ENCODE data around the gene PSRC1.
"Not testable (repeated sequence)": the region's sequence is repeated elsewhere in the genome, so short reads cannot be mapped to it uniquely, and the experiment has no call there.

PSRC1 gene

DNA sequence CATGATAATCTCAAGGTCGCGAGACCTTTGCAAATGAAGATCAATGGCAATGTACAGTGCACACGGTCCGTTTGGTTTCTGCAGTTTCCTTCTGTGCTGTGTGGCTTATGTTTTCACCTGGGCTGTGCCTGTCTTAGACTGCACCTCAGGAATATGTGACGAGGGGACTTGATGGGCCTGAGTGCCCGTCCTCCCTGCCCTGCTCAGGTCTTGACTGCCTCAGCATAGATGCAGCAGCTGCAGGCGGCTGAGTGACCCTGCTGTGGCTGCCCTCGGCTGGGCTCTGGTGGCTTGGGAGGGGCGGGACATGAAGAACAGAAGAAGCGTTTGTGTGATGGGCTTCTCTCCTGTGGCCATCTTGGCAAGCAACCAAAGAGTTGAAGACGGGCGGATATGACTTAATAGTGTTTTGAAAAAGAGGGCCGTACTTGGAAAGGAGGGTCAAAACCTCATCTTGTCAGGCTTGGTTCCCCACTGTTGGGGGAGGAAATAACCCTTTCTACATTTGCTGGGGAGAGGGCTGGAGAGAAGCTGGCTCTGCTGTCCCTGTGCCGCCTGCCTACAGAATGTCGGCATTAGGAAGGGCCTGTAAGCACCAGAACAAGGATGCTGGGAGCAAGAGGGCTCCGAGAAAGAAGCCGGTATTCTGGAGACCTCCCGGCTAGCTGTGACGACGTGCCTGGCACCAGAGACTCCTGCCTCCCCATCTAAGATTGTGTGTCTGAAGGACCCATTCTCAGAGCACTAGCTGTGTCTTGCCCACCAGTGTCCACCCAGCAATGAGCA is 16.8 kb upstream of the PSRC1 start:
- no peaks in the 10 kb centered on the region for H3K36me3 ChIP-seq
- H3K4me2 ChIP-seq = no peak overlapping the region; a peak in 1 of 22 replicates
- no peak overlapping the region for H3K27ac ChIP-seq

DNA sequence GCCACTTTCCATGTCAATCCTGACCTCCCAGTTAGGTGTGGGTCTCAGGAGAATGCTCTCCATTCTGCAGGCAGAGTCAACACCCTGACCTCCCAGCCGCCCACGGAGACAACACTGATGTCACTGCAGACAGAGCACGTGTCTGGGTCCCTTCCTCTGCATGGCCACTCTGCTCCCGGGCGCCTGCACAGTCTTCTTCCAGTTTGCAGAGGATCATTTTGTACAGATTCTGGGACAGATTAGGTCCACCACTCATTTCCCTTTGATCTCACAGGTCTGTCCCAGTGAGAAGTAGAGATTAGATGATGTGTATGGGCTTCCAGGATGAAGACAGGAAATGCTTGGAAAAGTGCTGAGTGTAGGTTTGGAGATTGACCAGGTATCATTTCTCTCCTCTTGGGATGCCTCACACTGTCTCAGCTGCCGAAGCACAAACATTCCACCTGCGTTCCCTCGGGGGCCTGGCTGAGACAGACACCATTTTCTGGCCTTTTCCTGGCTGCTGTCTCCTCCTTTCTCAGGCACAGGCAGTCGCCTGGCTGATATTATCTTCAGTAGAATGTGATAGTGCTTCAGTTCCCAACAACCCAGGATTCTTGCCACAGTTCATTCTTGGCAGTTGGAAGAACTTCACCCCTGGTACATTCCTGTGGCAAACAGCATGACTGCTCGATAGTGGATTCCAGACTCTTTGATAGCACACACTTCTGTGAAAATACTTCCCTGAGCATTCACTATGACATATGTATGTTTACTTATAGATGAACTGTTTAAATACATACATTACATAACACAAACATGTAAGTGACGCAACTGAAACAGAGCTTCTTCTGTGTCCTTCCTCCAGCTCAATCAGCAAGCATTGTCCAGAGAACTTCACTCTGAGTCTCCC is 16.0 kb upstream of the PSRC1 start:
- no peaks in the 10 kb centered on the region for H3K9me3 ChIP-seq (replicated peaks in 1 of 11)
- H4K20me1 ChIP-seq = no peaks in the 10 kb centered on the region
- no peak overlapping the region for H3K9ac ChIP-seq
- peak overlapping the region in 3 of 11 experiments; percentile 10 to 47 (median 37); a peak in 5 of 22 replicates for H3K4me2 ChIP-seq
- TF ChIP-seq Cebpa-rat (IDR thresholded peaks at IDR 0.05) = no peak
- H3K4me1 ChIP-seq = peaks cover 10 to 33% (median 19%) of the 10 kb centered on the region in 10 experiments
- no peaks in the 10 kb centered on the region for H3K36me3 ChIP-seq
- no peak overlapping the region for H3K4me3 ChIP-seq
- no peak overlapping the region for H3K27ac ChIP-seq
- H3K27me3 ChIP-seq = no peaks in the 10 kb centered on the region

More for the DNA sequence above, 16.8 kb upstream of the PSRC1 start:
- no peak for TF ChIP-seq Cebpa-rat (IDR thresholded peaks at IDR 0.05)
- H3K9ac ChIP-seq = no peak overlapping the region
- H3K4me3 ChIP-seq = no peak overlapping the region
- no peaks in the 10 kb centered on the region for H3K27me3 ChIP-seq
- H4K20me1 ChIP-seq = no peaks in the 10 kb centered on the region
- H3K4me1 ChIP-seq = peaks cover 3 to 25% (median 11%) of the 10 kb centered on the region in 10 experiments
- no peaks in the 10 kb centered on the region for H3K9me3 ChIP-seq (replicated peaks in 1 of 11)

DNA sequence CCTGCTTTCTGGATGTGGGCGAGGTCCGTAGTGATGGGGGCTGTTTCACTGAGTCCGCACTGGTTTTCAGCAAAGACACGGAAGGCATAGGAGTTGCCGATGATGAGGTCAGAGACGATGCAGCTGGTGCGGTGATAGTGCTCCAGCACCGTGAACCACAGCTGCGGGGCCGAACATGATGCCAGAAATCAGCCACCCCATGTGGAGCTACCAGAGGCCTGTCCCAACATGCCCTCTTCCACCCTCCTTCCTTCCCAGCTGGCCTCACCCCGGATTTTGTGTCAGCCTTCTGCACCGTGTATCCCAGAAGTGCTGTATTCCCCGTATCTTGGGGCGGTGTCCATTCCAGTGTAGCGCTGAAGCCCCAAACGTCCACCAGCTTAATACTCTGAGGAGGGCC is 13.8 kb upstream of the PSRC1 start:
- H3K36me3 ChIP-seq = no peaks in the 10 kb centered on the region
- no peak overlapping the region for H3K9ac ChIP-seq
- peaks cover 10 to 44% (median 22%) of the 10 kb centered on the region in 10 experiments for H3K4me1 ChIP-seq
- H4K20me1 ChIP-seq = no peaks in the 10 kb centered on the region
- H3K4me2 ChIP-seq = no peak overlapping the region
- no peaks in the 10 kb centered on the region for H3K27me3 ChIP-seq
- H3K4me3 ChIP-seq = no peak overlapping the region
- no peak for TF ChIP-seq Cebpa-rat (IDR thresholded peaks at IDR 0.05)
- no peak overlapping the region for H3K27ac ChIP-seq
- no peaks in the 10 kb centered on the region for H3K9me3 ChIP-seq (replicated peaks in 1 of 11)

DNA sequence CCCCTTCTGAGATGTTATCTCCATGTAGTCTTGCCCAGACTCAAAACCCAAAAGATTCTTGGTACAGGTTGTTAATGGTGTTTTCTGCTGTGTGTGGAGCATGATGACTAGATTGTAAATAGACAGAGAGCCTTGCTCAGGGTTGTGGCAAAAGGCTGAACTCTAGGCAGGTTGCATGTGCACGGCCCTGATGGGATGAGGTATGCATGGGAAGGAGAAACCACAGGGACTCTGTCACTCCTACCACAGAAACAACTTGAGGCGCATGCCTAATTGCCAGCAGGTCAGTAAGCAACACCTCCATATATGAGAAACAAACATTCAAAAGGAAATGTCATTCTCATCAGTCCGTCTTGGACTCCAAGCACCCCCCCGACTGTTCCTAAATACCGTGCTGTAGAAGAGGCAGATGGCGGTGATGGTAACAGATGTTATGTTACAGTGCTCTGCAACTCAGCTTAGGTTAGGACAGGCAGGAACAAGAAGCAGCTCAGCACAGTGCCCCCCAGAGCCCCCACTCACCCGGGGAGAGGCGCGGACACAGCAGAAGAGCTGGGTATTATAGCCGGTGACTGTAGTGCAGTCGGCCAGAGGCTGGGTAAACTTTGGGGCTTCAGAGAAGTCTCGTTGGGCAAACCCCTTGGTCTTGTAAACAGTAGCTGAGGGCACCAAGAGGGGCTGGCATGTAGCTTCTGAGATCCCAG is 12.9 kb upstream of the PSRC1 start:
- Histone ChIP-seq H3K4me1 (peaks cover 10 to 53% (median 23%) of the 10 kb centered on the region in 10 experiments), H4K20me1 (no peaks in the 10 kb centered on the region), H3K36me3 (no peaks in the 10 kb centered on the region), H3K9me3 (replicated peaks in 1 of 11) (no peaks in the 10 kb centered on the region), H3K4me2 (peak overlapping the region in 4 of 11 experiments; percentile 76 to 91 (median 83); a peak in 9 of 22 replicates), H3K27ac (no peak overlapping the region), H3K9ac (no peak overlapping the region), H3K4me3 (no peak overlapping the region), H3K27me3 (no peaks in the 10 kb centered on the region)
- no peak for TF ChIP-seq Cebpa-rat (IDR thresholded peaks at IDR 0.05)

DNA sequence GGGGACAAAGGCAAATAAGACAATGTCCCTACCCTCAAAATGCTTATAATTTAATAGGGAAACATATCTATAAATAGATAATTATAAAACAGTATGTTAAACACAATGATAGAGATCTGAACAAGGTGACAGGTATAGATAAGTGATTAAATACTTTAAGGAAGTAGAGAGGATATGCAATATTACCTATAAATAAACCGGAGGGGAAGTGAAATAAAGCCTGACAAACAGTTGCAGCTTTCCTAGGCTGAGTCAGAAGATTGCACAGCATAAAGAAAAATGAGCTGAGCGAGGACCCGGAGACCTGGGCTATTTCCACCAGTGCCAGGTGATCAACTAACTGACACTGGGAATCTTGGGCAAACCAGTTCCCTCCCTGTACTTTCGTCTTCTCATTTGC is 11.5 kb upstream of the PSRC1 start:
- Histone ChIP-seq H3K27ac (peak overlapping the region in 2 of 11 experiments; percentile 14 to 18; a peak in 3 of 22 replicates), H3K27me3 (no peaks in the 10 kb centered on the region), H3K4me3 (no peak overlapping the region)

DNA sequence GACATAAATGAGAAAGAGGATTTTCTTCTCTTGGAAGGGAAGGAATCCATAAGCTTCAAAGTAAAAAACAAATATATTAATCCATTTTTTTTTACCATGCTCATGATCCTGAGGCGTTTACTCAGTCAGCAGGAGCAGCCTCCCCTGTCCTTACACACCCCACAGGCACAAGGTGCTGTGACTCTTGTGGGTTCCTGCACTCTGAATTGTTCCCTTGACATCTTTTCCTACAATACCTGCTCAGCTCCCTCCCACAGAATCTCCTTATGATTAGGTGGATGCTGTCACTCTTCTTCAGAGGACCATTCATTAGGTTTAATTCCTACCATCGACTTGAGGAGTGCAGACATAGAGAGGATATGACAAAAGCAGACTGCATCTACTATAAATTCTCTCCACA is 10.1 kb upstream of the PSRC1 start:
- no peaks in the 10 kb centered on the region for H3K9me3 ChIP-seq (replicated peaks in 1 of 11)
- no peak overlapping the region for H3K9ac ChIP-seq
- H3K36me3 ChIP-seq = no peaks in the 10 kb centered on the region
- TF ChIP-seq Cebpa-rat (IDR thresholded peaks at IDR 0.05) = no peak
- no peaks in the 10 kb centered on the region for H4K20me1 ChIP-seq
- H3K27ac ChIP-seq = no peak overlapping the region
- no peak overlapping the region for H3K4me3 ChIP-seq
- H3K4me2 ChIP-seq = no peak overlapping the region
- no peaks in the 10 kb centered on the region for H3K27me3 ChIP-seq
- H3K4me1 ChIP-seq = peaks cover 10 to 45% (median 23%) of the 10 kb centered on the region in 10 experiments

More for the DNA sequence above, 11.5 kb upstream of the PSRC1 start:
- no peaks in the 10 kb centered on the region for H4K20me1 ChIP-seq
- H3K9ac ChIP-seq = no peak overlapping the region
- no peak for TF ChIP-seq Cebpa-rat (IDR thresholded peaks at IDR 0.05)
- peaks cover 10 to 55% (median 23%) of the 10 kb centered on the region in 10 experiments for H3K4me1 ChIP-seq
- peak overlapping the region; percentile 46 to 91 (median 71) for H3K4me2 ChIP-seq
- no peaks in the 10 kb centered on the region for H3K36me3 ChIP-seq
- no peaks in the 10 kb centered on the region for H3K9me3 ChIP-seq (replicated peaks in 1 of 11)

DNA sequence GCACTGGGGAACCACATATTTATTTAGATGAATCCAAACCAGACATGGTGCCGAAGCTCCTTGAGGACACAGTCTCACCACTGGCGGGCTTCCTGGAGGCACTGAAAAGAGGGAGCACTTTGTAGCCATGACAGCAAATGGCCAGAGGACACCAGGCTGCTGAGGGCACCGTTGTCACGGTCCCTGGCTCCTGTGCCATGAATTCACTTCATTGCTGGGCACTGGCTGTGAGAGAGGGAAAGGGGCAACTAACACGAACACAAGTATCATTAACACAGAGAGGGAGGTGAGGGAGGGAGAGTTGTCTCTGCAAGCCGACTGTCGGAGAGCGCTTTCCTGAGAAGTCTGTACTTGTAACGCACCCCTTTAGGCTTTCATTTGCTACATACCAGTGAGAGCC is 9.4 kb upstream of the PSRC1 start:
- Histone ChIP-seq H3K36me3 (no peaks in the 10 kb centered on the region), H3K27me3 (no peaks in the 10 kb centered on the region), H3K9ac (no peak overlapping the region), H3K4me2 (peak overlapping the region in 1 of 11 experiments; percentile 45; a peak in 2 of 22 replicates), H3K4me3 (no peak overlapping the region), H3K27ac (no peak overlapping the region), H4K20me1 (no peaks in the 10 kb centered on the region), H3K4me1 (peaks cover 10 to 45% (median 23%) of the 10 kb centered on the region in 10 experiments), H3K9me3 (replicated peaks in 1 of 11) (no peaks in the 10 kb centered on the region)
- TF ChIP-seq Cebpa-rat (IDR thresholded peaks at IDR 0.05) = no peak

DNA sequence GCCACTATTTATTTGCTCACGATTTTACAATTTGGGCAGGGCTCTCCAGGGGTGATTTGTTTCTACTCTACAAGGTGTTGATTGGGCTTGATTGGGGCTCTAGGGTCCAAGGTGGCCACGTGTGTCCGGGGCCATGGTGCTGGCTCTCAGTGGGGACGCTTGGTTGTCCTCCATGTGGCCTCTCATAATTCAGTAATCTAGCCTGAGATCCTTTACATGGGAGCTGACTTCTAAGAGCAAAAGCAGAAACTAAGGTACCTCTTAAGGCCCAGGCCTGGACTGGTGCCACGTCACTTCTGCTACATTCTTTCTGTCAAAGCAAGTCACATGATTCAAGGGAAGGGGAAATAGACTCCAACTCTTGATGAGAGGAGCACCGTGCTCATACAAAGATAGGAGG is 8.1 kb upstream of the PSRC1 start:
- Histone ChIP-seq H3K9ac (no peak overlapping the region), H3K27me3 (no peaks in the 10 kb centered on the region), H3K4me3 (no peak overlapping the region), H3K36me3 (no peaks in the 10 kb centered on the region), H3K27ac (peak overlapping the region in 1 of 11 experiments; percentile 3; a peak in 1 of 22 replicates), H3K4me2 (peak overlapping the region in 5 of 11 experiments; percentile 16 to 48 (median 43); a peak in 8 of 22 replicates), H3K9me3 (replicated peaks in 1 of 11) (no peaks in the 10 kb centered on the region), H3K4me1 (peaks cover 10 to 43% (median 23%) of the 10 kb centered on the region in 10 experiments), H4K20me1 (no peaks in the 10 kb centered on the region)
- TF ChIP-seq Cebpa-rat (IDR thresholded peaks at IDR 0.05) = no peak

DNA sequence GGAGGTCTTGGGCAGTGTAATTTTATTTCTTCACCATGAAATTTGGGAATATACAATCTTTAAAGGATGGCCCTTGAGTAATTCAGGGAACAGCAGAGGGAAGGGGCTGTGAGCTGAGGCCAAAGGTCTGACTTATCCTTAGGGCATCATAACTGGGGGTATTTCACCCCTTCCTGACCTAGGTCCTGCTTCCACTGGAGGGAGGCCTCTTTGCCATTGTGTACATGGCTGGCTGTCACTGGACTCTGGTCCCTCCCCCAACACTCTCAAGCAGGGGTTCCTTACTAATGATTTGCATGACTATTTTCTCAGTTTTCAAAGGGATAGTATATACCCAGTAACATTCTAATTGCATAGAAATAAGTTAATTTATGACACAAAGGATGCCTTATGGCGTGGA is 7.2 kb upstream of the PSRC1 start:
- Histone ChIP-seq H3K9me3 (replicated peaks in 1 of 11) (no peaks in the 10 kb centered on the region), H3K4me2 (no peak overlapping the region), H3K36me3 (no peaks in the 10 kb centered on the region), H3K9ac (no peak overlapping the region), H3K4me1 (peaks cover 9 to 34% (median 16%) of the 10 kb centered on the region in 10 experiments), H3K4me3 (no peak overlapping the region), H3K27me3 (no peaks in the 10 kb centered on the region), H4K20me1 (no peaks in the 10 kb centered on the region), H3K27ac (no peak overlapping the region)
- no peak for TF ChIP-seq Cebpa-rat (IDR thresholded peaks at IDR 0.05)

DNA sequence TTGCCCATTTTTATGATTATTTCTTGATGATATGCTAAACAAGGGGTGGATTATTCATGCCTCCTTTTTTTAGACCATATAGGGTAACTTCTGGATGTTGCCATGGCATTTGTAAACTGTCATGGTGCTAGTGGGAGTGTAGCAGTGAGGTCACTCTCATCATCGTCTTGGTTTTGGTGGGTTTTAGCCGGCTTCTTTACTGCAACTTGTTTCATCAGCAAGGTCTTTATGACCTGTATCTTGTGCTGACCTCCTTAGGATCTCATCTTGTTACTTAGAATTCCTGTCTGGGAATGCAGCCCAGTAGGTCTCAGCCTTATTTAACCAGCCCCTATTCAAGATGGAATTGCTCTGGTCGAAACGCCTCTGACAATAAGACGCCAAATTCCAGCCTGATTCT is 3.8 kb upstream of the PSRC1 start:
- H3K4me1 ChIP-seq = peaks cover 20 to 34% (median 25%) of the 10 kb centered on the region in 10 experiments
- H3K9me3 ChIP-seq (replicated peaks in 1 of 11); H3K4me2 ChIP-seq; H3K27me3 ChIP-seq; H3K4me3 ChIP-seq; H3K9ac ChIP-seq; H4K20me1 ChIP-seq; H3K36me3 ChIP-seq; H3K27ac ChIP-seq: not testable (repeated sequence)

Data from BLaER1 treated with 17β-estradiol and CSF1 and Interleukin-3, amounts not matched to agents 10 nM and 100 nM (cell line).